COLO668 (cell line): ENCODE measurements around the gene ATXN1.
A peak's percentile ranks its signal among the peaks of the same experiment; 100 is the strongest.
"Not testable (repeated sequence)": the region's sequence is repeated elsewhere in the genome, so short reads cannot be mapped to it uniquely, and the experiment has no call there.

ENCODE experiments used
- DNase-seq: peaks from one replicate; lab custom pipeline; 2025; ENCODE audit not compliant: unreplicated experiment; lab: John Stamatoyannopoulos, UW

The ATXN1 gene

DNA sequence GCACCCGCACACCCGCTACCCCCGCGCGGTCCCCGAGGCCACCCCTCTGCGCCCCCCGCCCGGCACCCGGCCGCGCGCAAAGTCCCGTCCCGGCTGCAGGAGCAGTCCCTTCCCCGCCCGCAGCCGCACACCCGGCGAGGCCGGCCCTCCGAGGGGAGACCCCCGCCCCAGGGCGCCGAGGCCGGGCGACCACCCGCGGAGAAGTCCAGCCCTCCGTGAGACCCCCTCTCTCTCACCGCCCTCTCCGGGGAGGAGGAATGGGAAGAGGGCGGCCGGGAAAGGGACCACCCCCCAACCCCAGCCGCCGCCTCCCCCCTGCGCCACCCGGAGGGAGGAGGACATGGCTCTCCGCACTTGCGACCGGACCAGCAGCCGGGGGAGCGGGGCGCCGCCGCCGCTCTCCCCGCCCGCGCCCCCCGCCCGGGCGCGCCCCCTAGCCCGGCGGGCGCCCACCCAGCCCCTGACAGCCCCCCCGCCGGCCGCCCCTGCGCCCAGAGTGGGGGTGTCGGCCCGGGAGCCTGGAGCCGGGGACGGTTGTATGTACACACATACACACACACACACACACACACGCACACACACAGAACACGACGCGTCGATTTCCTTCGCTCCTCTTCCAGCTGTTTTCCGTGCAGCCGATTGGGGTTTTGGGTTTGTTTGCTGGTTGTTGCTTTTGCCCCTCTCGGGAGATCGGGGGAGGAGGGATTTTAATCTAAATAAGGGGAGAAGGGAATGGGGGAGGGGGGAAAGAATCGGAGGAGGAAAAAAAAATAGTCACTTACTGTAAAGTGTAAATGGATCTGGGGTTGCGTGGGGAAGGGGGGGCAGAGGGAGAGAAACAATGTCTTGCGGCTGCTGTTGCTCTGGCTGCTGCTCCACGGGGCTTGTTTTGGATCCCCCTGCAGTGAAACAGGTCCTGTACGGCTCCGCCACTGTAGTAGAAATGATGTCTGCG lies at the start of gene ATXN1:
Gene ATXN1 (minus strand): TSS at position 945 of the 955 bp plus-strand sequence.
- DNase-seq: peak; percentile 37

GRCh38 chr6:16810411-16810810 lies 49.2 kb upstream of the ATXN1 start:
- DNase-seq: no peak

DNA sequence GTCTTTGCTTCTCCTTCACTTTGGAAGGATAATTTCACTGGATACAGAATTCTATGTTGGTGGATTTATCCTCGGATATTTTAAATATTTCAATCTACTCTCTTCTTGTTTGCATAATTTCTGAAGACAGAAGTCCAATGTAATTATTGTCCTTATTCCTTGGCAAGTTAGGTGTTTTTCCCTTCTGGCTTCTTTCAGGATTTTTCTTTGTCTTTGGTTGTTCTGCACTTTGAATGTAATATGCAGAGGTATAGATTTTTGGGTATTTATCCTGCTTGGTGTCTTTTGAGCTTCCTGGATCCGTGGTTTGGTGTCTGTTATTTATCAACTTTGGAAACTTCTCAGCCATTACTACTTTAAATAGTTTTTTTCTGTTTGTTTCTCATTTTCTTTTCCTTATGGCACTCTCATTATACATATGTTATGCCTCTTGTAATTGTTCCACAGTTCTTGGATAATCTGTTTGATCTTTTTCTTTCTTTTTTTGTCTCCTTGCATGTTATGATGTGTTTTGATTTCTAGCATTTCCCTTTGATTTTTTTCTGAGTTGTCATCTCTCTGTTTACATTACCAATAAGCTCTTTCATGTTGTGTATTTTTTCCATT lies 48.6 kb upstream of the ATXN1 start:
- no peak for DNase-seq

DNA sequence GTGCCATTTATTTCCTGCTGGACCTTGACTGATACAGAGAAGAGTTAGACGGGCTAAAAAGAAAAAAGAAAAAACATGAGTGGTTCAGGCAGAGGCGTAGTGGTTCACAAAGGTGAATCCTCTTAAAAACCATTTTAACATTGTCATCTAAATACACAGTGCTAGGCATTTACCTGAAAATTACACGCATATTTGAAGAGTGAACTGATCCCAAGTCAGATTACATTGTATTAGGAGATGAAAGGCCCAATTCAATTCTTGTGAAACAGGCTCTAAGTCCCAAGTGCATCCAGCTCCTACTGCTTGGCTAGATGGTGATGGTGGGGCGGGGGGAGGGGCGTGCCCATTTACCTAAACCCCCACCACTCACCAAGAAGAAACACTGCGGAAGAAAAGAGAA lies 46.7 kb upstream of the ATXN1 start:
- no peak for DNase-seq

DNA sequence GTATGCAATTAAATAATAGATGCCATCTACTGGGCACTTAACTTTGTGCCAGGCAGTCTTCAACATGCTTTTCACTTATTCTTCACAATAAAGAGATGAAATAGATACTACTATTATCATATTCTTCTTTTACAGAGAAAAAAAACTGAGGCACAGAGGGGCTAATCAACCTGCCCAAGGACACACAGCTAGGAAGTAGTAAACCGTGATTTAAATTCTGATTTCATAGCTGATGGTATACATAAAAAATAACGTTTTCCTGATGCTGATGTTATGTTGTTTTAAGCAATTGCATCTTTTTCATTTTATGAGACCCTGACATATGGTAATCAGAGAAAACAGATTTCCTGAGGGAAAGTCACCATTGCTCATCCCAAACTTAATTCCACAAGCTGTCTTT lies 45.1 kb upstream of the ATXN1 start:
- DNase-seq: no peak

DNA sequence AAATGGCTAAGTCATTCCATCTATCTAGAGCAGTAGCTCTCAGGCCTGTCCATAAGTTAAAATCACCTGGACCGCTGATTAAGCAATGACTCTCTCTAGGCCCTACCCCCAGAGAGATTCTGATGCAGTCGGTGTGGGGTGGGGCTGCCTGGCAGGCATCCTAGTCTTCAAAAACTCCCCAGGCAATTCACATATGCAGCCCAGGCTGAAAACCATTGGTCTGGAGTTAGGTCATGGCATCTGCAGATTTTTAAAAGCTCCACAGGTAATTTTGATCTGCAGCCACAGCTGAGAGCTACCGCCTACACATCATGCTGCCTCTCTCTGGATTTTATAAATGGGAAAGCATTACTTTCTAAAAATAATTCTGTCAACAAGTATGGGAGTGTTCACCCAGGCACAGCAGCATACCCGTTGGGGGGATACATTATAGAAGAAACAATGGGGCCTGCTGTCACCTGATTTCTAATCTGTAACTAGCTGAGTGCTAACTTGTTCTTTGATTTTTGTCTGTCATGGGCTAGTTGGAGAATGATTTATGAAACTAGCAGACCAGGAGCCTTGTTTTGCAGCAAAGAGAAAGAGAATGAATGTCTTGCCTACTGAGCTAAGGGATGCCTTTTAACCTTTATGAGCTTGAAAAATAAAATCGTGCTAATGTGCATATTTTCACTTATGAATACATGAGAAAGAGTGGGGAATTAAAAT lies 44.1 kb upstream of the ATXN1 start:
- DNase-seq: no peak

DNA sequence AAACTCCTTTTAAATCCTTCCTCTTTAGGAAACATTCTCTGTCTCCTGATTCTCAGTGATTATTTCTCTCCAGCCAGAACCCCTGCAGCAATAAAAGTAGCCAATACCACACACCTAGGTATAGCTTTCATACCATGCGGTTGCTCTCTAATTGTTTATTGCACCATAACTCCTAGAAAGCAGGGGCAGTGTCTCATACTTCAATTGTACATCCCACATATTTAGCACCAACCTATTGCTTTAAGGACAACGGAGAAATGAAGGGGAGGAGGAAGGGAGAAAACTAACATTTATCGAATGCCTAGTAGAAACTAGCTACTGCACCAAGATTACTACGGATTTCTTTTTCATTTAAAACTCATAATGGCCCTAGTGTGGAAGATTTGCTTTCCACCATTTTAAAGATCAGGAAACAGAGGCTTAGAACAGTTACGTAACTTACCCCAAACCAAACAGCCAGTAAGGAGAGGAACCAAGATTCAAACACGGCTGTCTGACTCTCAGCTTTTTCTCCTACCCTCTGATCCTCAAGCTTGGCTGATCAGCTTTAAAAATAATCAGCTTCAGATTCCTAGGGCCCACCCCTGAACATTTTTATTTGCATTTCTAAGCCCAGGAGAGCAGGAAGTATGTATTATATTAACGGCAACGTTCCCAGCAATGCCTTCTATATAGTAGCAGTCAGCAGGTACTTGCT lies 43.4 kb upstream of the ATXN1 start:
- no peak for DNase-seq

- DNase-seq: no peak
These were observed 42.3 kb upstream of the ATXN1 start for GRCh38 chr6:16803294-16804200.

DNA sequence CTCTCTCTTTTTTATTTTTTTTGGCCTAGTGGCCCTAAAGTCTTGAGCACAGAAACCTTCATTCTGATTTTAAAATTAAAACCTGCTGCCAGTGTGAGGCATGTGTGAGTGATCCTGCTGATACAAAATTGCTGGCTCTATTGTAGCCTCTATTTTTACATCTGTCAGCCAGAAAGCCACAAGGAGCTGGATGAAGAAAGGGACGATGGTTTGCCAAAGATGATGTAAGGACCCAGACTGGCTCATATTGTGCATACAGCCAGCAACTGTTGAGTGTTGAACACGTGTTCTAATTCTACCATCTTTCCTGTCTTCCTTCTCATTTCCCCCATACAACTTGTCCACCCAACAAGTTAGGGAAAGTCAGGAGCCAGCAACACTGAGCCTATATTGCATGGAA lies 40.8 kb upstream of the ATXN1 start:
- no peak for DNase-seq

GRCh38 chr6:16800942-16801341 lies 39.7 kb upstream of the ATXN1 start:
- DNase-seq: no peak

GRCh38 chr6:16800341-16800740 lies 39.1 kb upstream of the ATXN1 start:
- DNase-seq: no peak

DNA sequence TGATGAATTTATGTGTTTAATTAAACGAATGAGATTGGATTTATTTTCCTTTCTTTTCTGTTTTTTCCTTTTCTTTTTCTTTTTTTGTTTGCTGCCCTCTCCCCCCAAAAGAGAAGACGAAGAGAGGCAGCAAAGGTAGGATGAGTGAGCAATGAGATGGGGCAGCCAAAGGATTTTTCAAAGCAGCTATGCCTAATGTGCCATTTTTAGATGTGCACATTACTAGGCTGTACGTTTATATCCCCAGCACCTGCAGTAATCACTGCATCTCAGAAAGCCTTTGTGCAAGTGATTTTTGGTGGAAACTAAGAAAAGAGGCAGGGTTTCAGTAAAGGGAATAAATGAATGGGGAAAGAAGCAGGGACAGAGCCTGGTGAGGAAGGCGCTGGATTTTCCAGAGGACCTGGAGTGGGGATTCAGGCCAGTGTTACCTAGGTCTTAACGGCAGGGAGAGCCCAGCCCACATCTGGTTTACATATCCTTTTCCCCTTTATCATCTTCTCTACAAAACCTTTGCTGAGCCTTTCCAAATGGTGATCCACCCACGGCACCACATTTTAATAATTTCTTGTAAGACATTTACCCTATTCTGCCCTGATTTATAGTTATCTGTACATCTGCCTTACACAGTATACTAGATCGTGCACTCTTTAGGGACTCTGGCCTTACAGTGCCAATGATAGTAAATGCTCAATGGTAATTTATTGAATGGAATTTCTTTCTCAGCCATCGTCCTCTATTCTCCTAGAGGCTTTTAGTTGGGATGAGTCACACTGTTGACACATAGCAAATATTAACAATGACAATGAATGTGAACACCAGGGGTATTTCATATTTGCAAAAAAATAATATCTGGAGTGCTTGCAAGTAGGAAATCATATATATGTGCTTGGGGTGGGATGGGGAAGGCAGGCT lies 38.3 kb upstream of the ATXN1 start:
- no peak for DNase-seq

- DNase-seq: no peak
These were observed 32.7 kb upstream of the ATXN1 start for GRCh38 chr6:16793828-16794412.

DNA sequence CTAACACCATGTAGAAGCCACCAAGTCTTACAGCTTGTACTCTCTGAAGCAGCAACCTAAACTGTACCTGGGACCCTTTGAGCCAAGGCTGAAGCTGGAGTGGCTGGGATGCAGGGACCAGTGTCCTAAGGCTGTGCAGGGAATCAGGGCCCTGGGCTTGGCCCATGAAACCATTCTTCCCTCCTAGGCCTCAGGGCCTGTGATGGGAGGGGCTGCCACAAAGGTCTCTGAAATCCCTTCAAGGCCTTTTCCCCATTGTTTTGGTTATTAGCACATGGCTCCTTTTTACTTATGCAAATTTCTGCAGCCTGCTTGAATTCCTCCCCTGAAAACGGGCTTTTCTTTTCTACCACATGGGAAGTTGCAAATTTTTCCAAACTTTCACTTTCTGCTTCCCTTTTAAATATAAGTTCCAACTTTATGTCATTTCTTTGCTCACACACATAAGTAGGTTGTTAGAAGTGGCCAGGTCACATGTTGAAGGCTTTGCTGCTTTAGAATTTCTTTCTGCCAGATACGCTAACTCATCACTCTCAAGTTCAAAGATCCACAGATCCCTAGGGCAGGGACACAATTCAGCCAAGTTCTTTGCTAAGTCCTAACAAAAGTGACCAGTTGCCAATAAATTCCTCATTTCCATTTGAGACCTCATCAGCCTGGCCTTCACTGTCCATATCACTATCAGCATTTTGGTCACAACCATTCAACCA lies 28.2 kb upstream of the ATXN1 start:
- no peak for DNase-seq

DNA sequence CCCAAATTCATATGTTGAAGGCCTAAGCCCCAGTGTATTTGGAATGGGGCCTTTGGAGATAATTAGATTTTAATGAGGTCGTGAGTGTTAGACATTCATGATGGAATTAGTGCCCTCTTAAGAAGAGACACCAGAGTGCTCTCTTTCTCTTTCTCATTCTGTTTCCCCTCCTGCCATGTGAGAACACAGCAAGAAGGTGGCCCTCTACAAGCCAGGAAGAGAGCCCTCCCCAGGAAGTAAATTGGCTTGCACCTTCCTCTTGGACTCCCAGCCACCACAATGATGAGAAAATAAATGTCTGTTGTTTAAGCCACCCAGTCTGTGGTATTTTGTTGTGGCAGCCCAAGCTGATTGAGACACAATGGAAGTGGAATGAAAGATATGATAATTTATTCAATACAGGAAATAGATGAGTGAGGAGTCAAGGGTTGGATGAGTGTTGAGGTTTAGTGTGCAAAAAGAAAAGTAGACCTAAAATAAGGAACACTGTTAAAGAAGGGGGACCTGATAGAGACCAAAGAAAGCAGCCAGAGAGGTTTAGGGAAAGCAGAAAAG lies 25.9 kb upstream of the ATXN1 start:
- DNase-seq: no peak

- no peak for DNase-seq
These were observed 24.2 kb upstream of the ATXN1 start for GRCh38 chr6:16785496-16785895.

GRCh38 chr6:16784957-16785356 lies 23.7 kb upstream of the ATXN1 start:
- DNase-seq: not testable (repeated sequence)
